Panc1 (cell line): ENCODE data around the gene IGF2BP1. TPM values are rescaled to one million over a fixed set of nuclear protein-coding genes. Genes with fewer than 3 reads are reported as not detected.
"Not testable (repeated sequence)": the region's sequence is repeated elsewhere in the genome, so short reads cannot be mapped to it uniquely, and the experiment has no call there.

Source experiments
- ATAC-seq: fragments of 200-7000 bp; cut with Tn5 transposase; 2 replicates; pipeline ENCODE4 v1.9.1; 2020; ENCODE audit warnings: mild to moderate bottlenecking, moderate library complexity
- BruUV-seq: library from RNA; stranded (reverse); fragments of 400-500 nt; replicated peaks from 2 replicates; lab custom pipeline; 2021; lab: Mats Ljungman, UMichigan
- CTCF ChIA-PET: fragments of 300-600 bp; sonication (Branson Sonifier 250); formaldehyde crosslinking; loops from one replicate; lab custom pipeline; 2022; ENCODE audit warnings: antibody characterized with exemption; lab: Charles Lee
- POLR2A ChIA-PET: fragments of 300-600 bp; sonication (Branson Sonifier 250); formaldehyde crosslinking; loops from one replicate; lab custom pipeline; 2022; ENCODE audit warnings: antibody characterized with exemption; lab: Charles Lee
- DNase-seq: peaks from one replicate; pipeline ENCODE4 v3.0.0-alpha.2; 2010; ENCODE audit warnings: low read depth, low spot score
- H3K27ac ChIP-seq: 2 replicates; pipeline ENCODE4 v1.5.1; 2011; ENCODE audit warnings: mild to moderate bottlenecking, low read length, inconsistent platforms
- H3K27me3 ChIP-seq: fragments of 200-500 bp; sonication (Bioruptor generic); 2 replicates; pipeline ENCODE4 v1.6.0; 2014; ENCODE audit warnings: low read length, inconsistent platforms; ENCODE audit not compliant: control insufficient read depth, insufficient read depth
- H3K36me3 ChIP-seq: fragments of 200-500 bp; sonication (Bioruptor generic); 2 replicates; pipeline ENCODE4 v1.5.1; 2014; ENCODE audit warnings: inconsistent platforms, mild to moderate bottlenecking, low read length, moderate library complexity; ENCODE audit not compliant: control insufficient read depth, insufficient read depth
- H3K4me1 ChIP-seq: 2 replicates; pipeline ENCODE4 v1.5.1; 2011; ENCODE audit warnings: inconsistent platforms, mild to moderate bottlenecking, low read length, moderate library complexity; ENCODE audit not compliant: control insufficient read depth, insufficient read depth
- H3K4me3 ChIP-seq, 2 experiments: 2 replicates each; pipeline ENCODE4 v1.5.1; 2011 to 2012; ENCODE audit warnings: low read depth in 2 of 2, low read length in 2 of 2, mild to moderate bottlenecking in 2 of 2, inconsistent platforms in 1 of 2, moderate library complexity in 1 of 2
- H3K9me3 ChIP-seq: fragments of 200-500 bp; sonication (Bioruptor generic); 2 replicates; pipeline ENCODE4 v1.5.1; 2014; ENCODE audit warnings: low read depth, mild to moderate bottlenecking, inconsistent platforms, low read length, moderate library complexity; ENCODE audit not compliant: control insufficient read depth, insufficient read depth
- CTCF ChIP-seq: fragments of 450-650 bp; IDR thresholded peaks from 2 replicates; pipeline ENCODE4 v1.5.1; 2017; ENCODE audit warnings: mild to moderate bottlenecking
- POLR2AphosphoS5 ChIP-seq: IDR thresholded peaks from 2 replicates; pipeline ENCODE4 v1.6.1; 2012; ENCODE audit warnings: mild to moderate bottlenecking, low read depth, low read length, moderate library complexity
- REST ChIP-seq, 2 experiments: IDR thresholded peaks; 2 replicates each; pipeline ENCODE4 v1.6.1; 2011 to 2012; ENCODE audit warnings: low read depth in 2 of 2, control low read depth in 1 of 2, low read length in 1 of 2, mild to moderate bottlenecking in 1 of 2, moderate library complexity in 1 of 2; ENCODE audit not compliant: insufficient read depth in 1 of 2
- SIN3A ChIP-seq: IDR thresholded peaks from 2 replicates; pipeline ENCODE4 v1.6.1; 2012; ENCODE audit warnings: low read depth, mild to moderate bottlenecking, low read length, moderate library complexity, borderline replicate concordance; ENCODE audit not compliant: insufficient read depth
- TCF7L2 ChIP-seq: IDR thresholded peaks from 2 replicates; pipeline ENCODE4 v1.6.1; 2011; ENCODE audit warnings: mild to moderate bottlenecking, low read depth, low read length, inconsistent platforms
- in situ Hi-C: cut with HindIII; loops from 2 replicates; pipeline ENCODE4 v1.10.0; 2016; ENCODE audit warnings: low sequenced_read_pairs, low pct_unique_long_range_greater_than_20kb
- intact Hi-C: fragments of 100-400 bp; cut with micrococcal nuclease; formaldehyde crosslinking; loops from one replicate; pipeline ENCODE4 v1.10.0; 2022; ENCODE audit not compliant: unreplicated experiment
- total RNA-seq: library from RNA; stranded (reverse); gene quantifications from one replicate; pipeline ENCODE4 v1.2.1, GENCODE V29; 2021; ENCODE audit not compliant: unreplicated experiment

The IGF2BP1 gene
- total RNA-seq, 1 experiment from 2014 or later = 109 TPM

GRCh38 chr17:49079840-49080663 lies 82.9 kb downstream of the IGF2BP1 start:
- no peak overlapping the region for H3K4me3 ChIP-seq
- intact Hi-C loops (no loop called here), in situ Hi-C loops (no loop called here)
- H3K9me3 ChIP-seq = no peaks in the 10 kb centered on the region
- H3K36me3 ChIP-seq = no peaks in the 10 kb centered on the region
- DNase-seq (no peak), ATAC-seq (no peak)
- TF ChIP-seq CTCF = no peak
- no peak for TF ChIP-seq REST (IDR thresholded peaks at IDR 0.05; ENCODE audit: insufficient read depth in 1 of 2, low read depth in 2 of 2, low read length in 1 of 2)
- no peak for TF ChIP-seq POLR2AphosphoS5
- TF ChIP-seq TCF7L2 = no peak
- no peak for TF ChIP-seq SIN3A
- no peak overlapping the region for H3K27ac ChIP-seq
- CTCF ChIA-PET = interaction anchor here (0.6 to 0.7 kb wide), 2 partner anchors 152 to 201 kb away, joined by 4 to 13 read pairs; no protein-coding TSS in a partner anchor
- no peaks in the 10 kb centered on the region for H3K27me3 ChIP-seq
- no peaks in the 10 kb centered on the region for H3K4me1 ChIP-seq
- BruUV-seq = no TSS peak
- POLR2A ChIA-PET = interaction anchor here (0.5 kb wide), 1 partner anchor 97 kb away, joined by 8 read pairs; no protein-coding TSS in a partner anchor

- ATAC-seq = no peak
- Histone ChIP-seq H3K27ac (no peak overlapping the region), H3K4me3 (no peak overlapping the region), H3K9me3 (no peaks in the 10 kb centered on the region), H3K36me3 (no peaks in the 10 kb centered on the region), H3K27me3 (no peaks in the 10 kb centered on the region), H3K4me1 (no peaks in the 10 kb centered on the region)
- no TSS peak for BruUV-seq
- POLR2A ChIA-PET = interaction anchor here (0.5 kb wide), 1 partner anchor 112 kb away, joined by 17 read pairs; no protein-coding TSS in a partner anchor
- TF ChIP-seq POLR2AphosphoS5 (no peak), TCF7L2 (no peak), CTCF (no peak), SIN3A (no peak), REST (IDR thresholded peaks at IDR 0.05; ENCODE audit: insufficient read depth in 1 of 2, low read depth in 2 of 2, low read length in 1 of 2) (no peak)
- in situ Hi-C loops (no loop called here), intact Hi-C loops (no loop called here)
- DNase-seq = no peak
- CTCF ChIA-PET = no interaction called here
Observed at GRCh38 chr17:49082231-49082630, 85.0 kb downstream of the IGF2BP1 start.

GRCh38 chr17:49085046-49085445 lies 87.9 kb downstream of the IGF2BP1 start:
- H3K4me1 ChIP-seq, H3K9me3 ChIP-seq, H3K4me3 ChIP-seq, intact Hi-C loops, in situ Hi-C loops, H3K36me3 ChIP-seq, H3K27ac ChIP-seq, BruUV-seq, POLR2A ChIA-PET, ATAC-seq, DNase-seq, H3K27me3 ChIP-seq: not testable (repeated sequence)
- CTCF ChIA-PET = interaction anchor here (0.5 to 0.7 kb wide), 3 partner anchors 15 to 477 kb away, joined by 3 to 8 read pairs (median 6); no protein-coding TSS in a partner anchor
